GM12878 (cell line): ENCODE data around the gene GPRIN1. TPM values are rescaled to one million over a fixed set of nuclear protein-coding genes. Genes with fewer than 3 reads are reported as not detected.

Experiments
- BCL3 ChIP-seq: IDR thresholded peaks from 2 replicates; pipeline ENCODE4 v1.6.1; 2011; ENCODE audit warnings: borderline replicate concordance, low read depth, mild to moderate bottlenecking, moderate library complexity, low read length; ENCODE audit not compliant: insufficient read depth, poor library complexity, severe bottlenecking
- CBX5 ChIP-seq: sonication (generic); IDR thresholded peaks from 2 replicates; pipeline ENCODE4 v1.6.1; 2016; ENCODE audit warnings: low read depth, moderate library complexity, mild to moderate bottlenecking, inconsistent platforms
- E2F4 ChIP-seq: IDR thresholded peaks from 2 replicates; pipeline ENCODE4 v1.6.1; 2012; ENCODE audit warnings: low read depth, low read length, improper control_type of control experiment
- HDAC6 ChIP-seq: fragments of 200-600 bp; sonication (generic); IDR thresholded peaks from one replicate; pipeline ENCODE4 v1.8.0; 2017; ENCODE audit warnings: antibody characterized with exemption; ENCODE audit not compliant: unreplicated experiment
- IKZF1 ChIP-seq: fragments of 450-650 bp; conservative IDR thresholded peaks from 2 replicates; pipeline ENCODE4 v1.6.1; 2017; ENCODE audit warnings: antibody characterized with exemption, mild to moderate bottlenecking
- IRF4 ChIP-seq: IDR thresholded peaks from 2 replicates; pipeline ENCODE4 v1.6.1; 2011; ENCODE audit warnings: low read depth, low read length
- IRF5 ChIP-seq: fragments of 450-650 bp; IDR thresholded peaks from 2 replicates; pipeline ENCODE4 v1.6.1; 2017; ENCODE audit warnings: borderline replicate concordance
- KAT2A ChIP-seq: conservative IDR thresholded peaks from 2 replicates; pipeline ENCODE4 v1.6.1; 2011; ENCODE audit warnings: low read depth, low read length; ENCODE audit not compliant: control insufficient read depth
- MTA3 ChIP-seq: IDR thresholded peaks from 2 replicates; pipeline ENCODE4 v1.6.1; 2012; ENCODE audit warnings: low read length, inconsistent platforms, borderline replicate concordance
- NRF1 ChIP-seq: conservative IDR thresholded peaks from 2 replicates; pipeline ENCODE4 v1.6.1; 2011; ENCODE audit warnings: mild to moderate bottlenecking, low read depth, low read length, improper control_type of control experiment
- RUNX3 ChIP-seq: IDR thresholded peaks from 2 replicates; pipeline ENCODE4 v1.6.1; 2012; ENCODE audit warnings: low read length, inconsistent platforms
- SKIL ChIP-seq: fragments of 450-650 bp; IDR thresholded peaks from 2 replicates; pipeline ENCODE4 v1.6.1; 2017; ENCODE audit warnings: mild to moderate bottlenecking, low read depth, inconsistent platforms; ENCODE audit not compliant: poor library complexity, severe bottlenecking
- TCF3 ChIP-seq: IDR thresholded peaks from 2 replicates; pipeline ENCODE4 v1.6.1; 2012; ENCODE audit warnings: low read depth, mild to moderate bottlenecking, low read length, borderline replicate concordance; ENCODE audit not compliant: insufficient read depth
- ZBTB4 ChIP-seq: fragments of 450-650 bp; formaldehyde crosslinking; IDR thresholded peaks from 2 replicates; pipeline ENCODE4 v1.4.0; 2022; ENCODE audit warnings: mild to moderate bottlenecking, moderate library complexity
- ZSCAN29 ChIP-seq: fragments of 450-650 bp; IDR thresholded peaks from 2 replicates; pipeline ENCODE4 v1.6.1; 2017; ENCODE audit warnings: mild to moderate bottlenecking, moderate library complexity
- polyA plus RNA-seq, 11 experiments: library from polyadenylated mRNA; depleted of rRNA in 4 of 11; unstranded in 6 of 11; stranded (reverse) in 5 of 11; fragments of >200 nt; fragmentation: Nextera tagmentation in 4 of 11; fragmentation: Illumina TruSeq in 1 of 11; extraction: Ambion mirVana in 4 of 11; extraction: Trizol in 1 of 11; gene quantifications; 1 replicate in 1 of 11; 2 replicates in 10 of 11; pipeline versions ENCODE4 v1.2.1 to v1.2.3, GENCODE V29; 2011 to 2016; ENCODE audit warnings: inconsistent platforms in 2 of 11, missing spikeins in 2 of 11, low read depth in 1 of 11
- total RNA-seq, 4 experiments: library from RNA; depleted of rRNA in 3 of 4; stranded (reverse); fragments of >200 nt in 3 of 4; fragmentation: Illumina TruSeq in 1 of 4; extraction: Trizol in 1 of 4; gene quantifications; 2 replicates each; pipeline versions ENCODE4 v1.2.1 to v1.2.3, GENCODE V29; 2013 to 2021
- TF ChIP-seq, protein P1 (sequence below): IDR thresholded peaks from 2 replicates; pipeline ENCODE4 v1.6.1; 2012; ENCODE audit warnings: low read depth, low read length, improper control_type of control experiment

The GPRIN1 gene
- total and polyA plus RNA-seq, 10 of the 15 experiments (the other 5 are each of a cell fraction or from before 2014, with no cell fraction given), result 0.52 to 16.3 (median 4.5) TPM

GRCh38 chr5:176647030-176647842, 37.3 kb upstream of the GPRIN1 start, which contains the start of gene TSPAN17 (continued):
- no peak for TF ChIP-seq ZBTB4 (CRISPR knock-in tag)
- TF ChIP-seq IRF4, result no peak
- no peak for TF ChIP-seq E2F4
- no peak for TF ChIP-seq SKIL
- TF ChIP-seq IRF5, result no peak
- peak; percentile 27; the same call in 1 of the 2 replicates for TF ChIP-seq NRF1
- TF ChIP-seq, protein P1, sequence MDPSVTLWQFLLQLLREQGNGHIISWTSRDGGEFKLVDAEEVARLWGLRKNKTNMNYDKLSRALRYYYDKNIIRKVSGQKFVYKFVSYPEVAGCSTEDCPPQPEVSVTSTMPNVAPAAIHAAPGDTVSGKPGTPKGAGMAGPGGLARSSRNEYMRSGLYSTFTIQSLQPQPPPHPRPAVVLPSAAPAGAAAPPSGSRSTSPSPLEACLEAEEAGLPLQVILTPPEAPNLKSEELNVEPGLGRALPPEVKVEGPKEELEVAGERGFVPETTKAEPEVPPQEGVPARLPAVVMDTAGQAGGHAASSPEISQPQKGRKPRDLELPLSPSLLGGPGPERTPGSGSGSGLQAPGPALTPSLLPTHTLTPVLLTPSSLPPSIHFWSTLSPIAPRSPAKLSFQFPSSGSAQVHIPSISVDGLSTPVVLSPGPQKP, result no peak
- no peak for TF ChIP-seq MTA3
- no peak for TF ChIP-seq KAT2A
- TF ChIP-seq ZSCAN29, result no peak
- TF ChIP-seq HDAC6, result no peak
- TF ChIP-seq RUNX3, result peak; percentile 13; the same call in 1 of the 2 replicates
- TF ChIP-seq IKZF1, result peak; percentile 65; the same call in 1 of the 2 replicates
- TF ChIP-seq TCF3, result 0 out of 2 replicates have a peak, but pooled peaks have one; percentile 47
- TF ChIP-seq BCL3, result no peak
- TF ChIP-seq CBX5, result no peak
